IMR-90 (cell line): ENCODE results near the gene TMEM256. TPM values are rescaled to one million over a fixed set of nuclear protein-coding genes. Genes with fewer than 3 reads are reported as not detected.

Source experiments
- ATAC-seq: fragments of 200-7000 bp; cut with Tn5 transposase; 2 replicates; pipeline ENCODE4 v1.9.1; 2020; ENCODE audit warnings: low read depth, mild to moderate bottlenecking, moderate library complexity
- BruUV-seq: library from RNA; stranded (reverse); fragments of 400-500 nt; replicated peaks from 2 replicates; lab custom pipeline; 2021; lab: Mats Ljungman, UMichigan
- CTCF ChIA-PET: fragments of 300-600 bp; formaldehyde crosslinking; extraction: SDS; loops from one replicate; lab custom pipeline; 2021; ENCODE audit warnings: antibody characterized with exemption; lab: Yijun Ruan, JAX
- POLR2A ChIA-PET: fragments of 300-600 bp; sonication (Branson Sonifier 250); formaldehyde crosslinking; loops from one replicate; lab custom pipeline; 2022; ENCODE audit warnings: antibody characterized with exemption; ENCODE audit not compliant: unreplicated experiment; lab: Charles Lee
- DNase-seq: peaks from one replicate; pipeline ENCODE4 v3.0.0; 2013
- H2AFZ ChIP-seq: replicated peaks from 2 replicates; pipeline ENCODE3; 2013; ENCODE audit warnings: low read length, mild to moderate bottlenecking; ENCODE audit not compliant: poor library complexity
- H2AK5ac ChIP-seq: 2 replicates; pipeline ENCODE4 v1.6.1; 2013; ENCODE audit warnings: low read depth, low read length, inconsistent platforms
- H2AK9ac ChIP-seq: replicated peaks from 2 replicates; pipeline ENCODE3; 2013; ENCODE audit warnings: mild to moderate bottlenecking, low read depth, low read length, moderate library complexity; ENCODE audit not compliant: poor library complexity
- H2BK120ac ChIP-seq: 2 replicates; pipeline ENCODE4 v1.6.1; 2013; ENCODE audit warnings: low read depth, low read length, inconsistent platforms
- H2BK15ac ChIP-seq: 3 replicates; pipeline ENCODE4 v1.6.1; 2013; ENCODE audit warnings: low read depth, low read length, inconsistent platforms
- H2BK20ac ChIP-seq: 2 replicates; pipeline ENCODE4 v1.6.1; 2013; ENCODE audit warnings: low read depth, mild to moderate bottlenecking, inconsistent platforms, low read length, moderate library complexity
- H2BK5ac ChIP-seq: 2 replicates; pipeline ENCODE4 v1.6.1; 2013; ENCODE audit warnings: mild to moderate bottlenecking, low read depth, low read length, inconsistent platforms; ENCODE audit not compliant: poor library complexity, severe bottlenecking
- H3K14ac ChIP-seq: replicated peaks from 2 replicates; pipeline ENCODE4 v1.6.1; 2013; ENCODE audit warnings: low read depth, low read length, inconsistent platforms
- H3K18ac ChIP-seq: 2 replicates; pipeline ENCODE4 v1.6.1; 2013; ENCODE audit warnings: low read depth, low read length, control low read depth
- H3K23ac ChIP-seq: 2 replicates; pipeline ENCODE4 v1.6.1; 2013; ENCODE audit warnings: low read depth, low read length, inconsistent platforms
- H3K27ac ChIP-seq: 2 replicates; pipeline ENCODE4 v1.5.1; 2013; ENCODE audit warnings: mild to moderate bottlenecking, control low read depth, low read length; ENCODE audit not compliant: insufficient read depth
- H3K27me3 ChIP-seq: 2 replicates; pipeline ENCODE4 v1.6.1; 2013; ENCODE audit warnings: low read length; ENCODE audit not compliant: control insufficient read depth, insufficient read depth
- H3K36me3 ChIP-seq: 2 replicates; pipeline ENCODE4 v1.6.1; 2013; ENCODE audit warnings: low read length, mixed read lengths; ENCODE audit not compliant: control insufficient read depth, insufficient read depth
- H3K4ac ChIP-seq: 2 replicates; pipeline ENCODE4 v1.6.1; 2013; ENCODE audit warnings: low read depth, low read length, inconsistent platforms
- H3K4me1 ChIP-seq: 2 replicates; pipeline ENCODE4 v1.6.1; 2013; ENCODE audit warnings: low read length, mixed read lengths; ENCODE audit not compliant: control insufficient read depth, insufficient read depth
- H3K4me2 ChIP-seq: 2 replicates; pipeline ENCODE4 v1.6.1; 2013; ENCODE audit warnings: low read depth, mild to moderate bottlenecking, control low read depth, low read length, moderate library complexity
- H3K4me3 ChIP-seq: 2 replicates; pipeline ENCODE4 v1.5.1; 2013; ENCODE audit warnings: low read depth, mild to moderate bottlenecking, control low read depth, low read length, moderate library complexity; ENCODE audit not compliant: insufficient read depth
- H3K56ac ChIP-seq: 2 replicates; pipeline ENCODE4 v1.6.1; 2013; ENCODE audit warnings: low read length, inconsistent platforms; ENCODE audit not compliant: insufficient read depth; ENCODE audit errors: extremely low read depth
- H3K79me1 ChIP-seq, 2 experiments: 2 replicates each; pipeline ENCODE4 v1.6.1; 2013; ENCODE audit warnings: low read length in 2 of 2, inconsistent platforms in 1 of 2, low read depth in 1 of 2
- H3K9ac ChIP-seq: 2 replicates; pipeline ENCODE4 v1.6.1; 2013; ENCODE audit warnings: low read depth, low read length, control low read depth
- H3K9me1 ChIP-seq: 2 replicates; pipeline ENCODE4 v1.6.1; 2013; ENCODE audit warnings: low read length, inconsistent platforms; ENCODE audit not compliant: insufficient read depth
- H3K9me3 ChIP-seq: 2 replicates; pipeline ENCODE4 v1.6.1; 2013; ENCODE audit warnings: low read length; ENCODE audit not compliant: control insufficient read depth, insufficient read depth
- H4K20me1 ChIP-seq: 2 replicates; pipeline ENCODE4 v1.6.1; 2013; ENCODE audit warnings: low read length, inconsistent platforms; ENCODE audit not compliant: insufficient read depth
- H4K5ac ChIP-seq: 2 replicates; pipeline ENCODE4 v1.6.1; 2013; ENCODE audit warnings: mild to moderate bottlenecking, low read depth, low read length, control low read depth
- H4K8ac ChIP-seq, 2 experiments: 2 replicates each; pipeline ENCODE4 v1.6.1; 2013; ENCODE audit warnings: low read depth in 2 of 2, low read length in 2 of 2, control low read depth in 1 of 2, inconsistent platforms in 1 of 2
- H4K91ac ChIP-seq: 2 replicates; pipeline ENCODE4 v1.6.1; 2013; ENCODE audit warnings: low read depth, low read length, inconsistent platforms; ENCODE audit not compliant: insufficient read depth
- CEBPB ChIP-seq: IDR thresholded peaks from 2 replicates; pipeline ENCODE4 v1.6.1; 2012; ENCODE audit warnings: low read depth, low read length, improper control_type of control experiment
- WGBS, 2 experiments: methylation state at CpG; one replicate each; pipeline versions ENCODE4 v1.1.5 to v1.1.7; 2013; ENCODE audit warnings: missing lambda C conversion rate in 2 of 2; ENCODE audit not compliant: insufficient read length in 1 of 2; ENCODE audit errors: extremely low coverage in 2 of 2; 5-methylcytosine and 5-hydroxymethylcytosine counted together
- dilution Hi-C: fragments of 300-500 bp; cut with HindIII; formaldehyde crosslinking; loops from one replicate; pipeline ENCODE4 v1.14.3; 2018; ENCODE audit warnings: low sequenced_read_pairs; ENCODE audit not compliant: unreplicated experiment
- in situ Hi-C: fragments of 300-500 bp; cut with MboI; formaldehyde crosslinking; loops from 3 replicates; pipeline ENCODE4 v1.14.3; 2019; ENCODE audit warnings: low sequenced_read_pairs, inconsistent platforms, mixed read lengths
- intact Hi-C: fragments of 100-400 bp; cut with micrococcal nuclease; formaldehyde crosslinking; loops from 2 replicates; pipeline ENCODE4 v1.10.0; 2022
- polyA plus RNA-seq, 3 experiments: library from polyadenylated mRNA; depleted of rRNA; stranded (reverse); fragments of >200 nt; gene quantifications; 2 replicates each; pipeline ENCODE4 v1.2.3, GENCODE V29; 2012; ENCODE audit warnings: low replicate concordance in 1 of 3
- total RNA-seq: library from RNA; depleted of rRNA; stranded (reverse); fragments of >200 nt; gene quantifications from 2 replicates; pipeline ENCODE4 v1.2.3, GENCODE V29; 2012

Gene TMEM256
- total and polyA plus RNA-seq, 2 of the 4 experiments (the other 2 are of a cell fraction), result 38.4 to 174 TPM

- Histone ChIP-seq H2BK20ac (no peak overlapping the region), H3K36me3 (no peaks in the 10 kb centered on the region), H4K91ac (no peak overlapping the region), H3K27ac (no peak overlapping the region), H2BK120ac (no peak overlapping the region), H3K56ac (no peak overlapping the region), H2AFZ (no peak overlapping the region), H3K4me2 (no peak overlapping the region), H2BK5ac (no peak overlapping the region), H4K20me1 (0 out of 2 replicates have a peak, but pooled peaks cover 3% of the 10 kb centered on the region), H3K4ac (no peak overlapping the region), H3K23ac (no peak overlapping the region), H3K4me1 (peaks cover 22% of the 10 kb centered on the region), H3K14ac (no peak overlapping the region), H2AK9ac (no peak overlapping the region), H3K9me3 (no peaks in the 10 kb centered on the region), H3K9me1 (0 out of 2 replicates have a peak, but pooled peaks cover 8% of the 10 kb centered on the region), H3K27me3 (peaks cover 50% of the 10 kb centered on the region), H2AK5ac (no peak overlapping the region), H4K8ac (no peak overlapping the region), H2BK15ac (no peak overlapping the region), H3K9ac (no peak overlapping the region), H3K79me1 (no peaks in the 10 kb centered on the region), H3K4me3 (no peak overlapping the region), H3K18ac (no peak overlapping the region), H4K5ac (no peak overlapping the region)
- no peak for TF ChIP-seq CEBPB
- dilution Hi-C loops (no loop called here), in situ Hi-C loops (no loop called here), intact Hi-C loops (no loop called here)
- no CpG with 5 or more reads among the region's 2 CpGs for WGBS, 2 experiments
- ATAC-seq (no peak), DNase-seq (no peak)
- ChIA-PET POLR2A (no interaction called here), CTCF (no interaction called here)
- no TSS peak for BruUV-seq
Measured at GRCh38 chr17:7442142-7442541, 38.2 kb upstream of the TMEM256 start.
